GM13977 (cell line): ENCODE results near the gene IER3IP1.
A peak's percentile ranks its signal among the peaks of the same experiment; 100 is the strongest.

Experiments used
- DNase-seq: peaks from one replicate; pipeline ENCODE4 v3.0.0; 2012; ENCODE audit warnings: low spot score
- CTCF ChIP-seq: IDR thresholded peaks from 2 replicates; pipeline ENCODE4 v1.5.1; 2012; ENCODE audit warnings: mild to moderate bottlenecking, control low read depth; ENCODE audit not compliant: insufficient read depth; ENCODE audit errors: extremely low read depth, missing control alignments
- in situ Hi-C: fragments of 300-500 bp; cut with MboI; formaldehyde crosslinking; loops from one replicate; pipeline ENCODE4 v1.12.0; 2022; ENCODE audit warnings: low sequenced_read_pairs, low pct_unique_long_range_greater_than_20kb, mixed read lengths, inconsistent platforms; ENCODE audit not compliant: unreplicated experiment

IER3IP1 gene

GRCh38 chr18:47149457-47150028, 26.6 kb downstream of the IER3IP1 start:
- in situ Hi-C loops = no loop called here
- no peak for TF ChIP-seq CTCF
- no peak for DNase-seq

- in situ Hi-C loops = no loop called here
- TF ChIP-seq CTCF = no peak
Observed at GRCh38 chr18:47146206-47146605, 30.0 kb downstream of the IER3IP1 start.

GRCh38 chr18:47143899-47144485, 32.2 kb downstream of the IER3IP1 start:
- no peak for DNase-seq
- no peak for TF ChIP-seq CTCF
- in situ Hi-C loops = no loop called here

More at GRCh38 chr18:47146206-47146605, 30.0 kb downstream of the IER3IP1 start:
- no peak for DNase-seq

- DNase-seq = no peak
- in situ Hi-C loops = no loop called here
- no peak for TF ChIP-seq CTCF
Observed at GRCh38 chr18:47143153-47143552, 33.0 kb downstream of the IER3IP1 start.

- in situ Hi-C loops = no loop called here
Observed at GRCh38 chr18:47141289-47141688, 34.9 kb downstream of the IER3IP1 start.

GRCh38 chr18:47121146-47121545, 55.0 kb downstream of the IER3IP1 start:
- no peak for DNase-seq
- no peak for TF ChIP-seq CTCF
- in situ Hi-C loops = no loop called here

More at GRCh38 chr18:47141289-47141688, 34.9 kb downstream of the IER3IP1 start:
- no peak for TF ChIP-seq CTCF
- DNase-seq = no peak

- no peak for TF ChIP-seq CTCF
- in situ Hi-C loops = no loop called here
- DNase-seq = peak; percentile 22
Observed at GRCh38 chr18:47120428-47120827, 55.7 kb downstream of the IER3IP1 start.
